ENCODE results near the gene LSM12.

DNA sequence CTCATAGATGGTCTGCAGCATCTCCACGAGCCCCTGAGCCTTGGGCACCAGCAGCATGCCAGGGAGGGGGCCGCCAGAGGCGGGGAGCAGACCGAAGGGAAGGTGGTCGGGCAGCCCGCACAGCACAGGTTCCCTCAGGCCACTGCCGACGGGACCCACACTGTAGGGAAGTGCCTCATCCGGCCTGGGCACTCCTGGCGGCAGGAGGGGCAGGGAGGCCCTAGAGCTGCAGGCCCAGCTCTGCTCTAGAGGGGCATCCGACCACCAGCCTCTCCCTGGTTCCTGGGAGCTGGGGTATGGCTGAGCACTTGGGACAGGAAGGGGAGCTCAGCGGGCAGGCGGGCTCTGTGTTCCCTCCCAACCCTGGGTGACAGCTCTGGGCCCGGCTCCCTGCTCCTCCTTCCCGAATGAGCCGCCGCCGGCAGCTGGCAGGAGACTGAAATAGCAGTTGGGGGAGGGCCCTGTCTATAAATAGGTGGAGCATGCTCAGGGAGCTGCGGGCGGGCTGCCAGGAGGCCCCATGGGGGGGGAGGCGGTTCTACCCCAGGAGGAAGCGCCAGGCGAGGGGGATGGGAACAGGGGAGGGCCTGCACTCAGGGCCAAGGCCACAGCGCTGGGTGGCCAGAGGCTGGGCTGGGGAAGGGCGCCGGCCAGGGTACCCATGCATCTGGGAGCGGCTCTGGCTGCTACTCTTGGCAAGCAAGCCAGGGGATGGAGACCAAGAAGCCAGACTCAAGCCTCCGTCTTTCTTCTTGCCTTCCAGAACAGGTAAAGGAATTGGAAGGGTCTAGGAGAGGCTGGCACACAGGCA, 44.6 kb upstream of the LSM12 start:
- TF ChIP-seq POLR2A (IDR thresholded peaks at IDR 0.05; ENCODE audit: low read depth, low read length) (no peak), TAF1 (IDR thresholded peaks at IDR 0.05; ENCODE audit: borderline replicate concordance, low read depth, low read length) (peak; percentile 20; the same call in 1 of the 2 replicates)
